ENCODE measurements around the gene RGS7.

RGS7 gene

GRCh38 chr1:241079047-241079446 lies 278.0 kb downstream of the RGS7 start:
- no peak for TF ChIP-seq CTCF (IDR thresholded peaks at IDR 0.05; ENCODE audit: low read depth, low read length)
- H3K4me3 ChIP-seq (ENCODE audit: low read depth, low read length), result no peak overlapping the region
- in situ Hi-C loops (cut with HindIII; ENCODE audit: low sequenced_read_pairs), result no loop called here
- DNase-seq (ENCODE audit: low read depth, low spot score), result no peak

GRCh38 chr1:241077386-241078147 lies 279.4 kb downstream of the RGS7 start:
- H3K4me3 ChIP-seq (ENCODE audit: low read depth, low read length), result no peak overlapping the region
- TF ChIP-seq CTCF (IDR thresholded peaks at IDR 0.05; ENCODE audit: low read depth, low read length), result no peak
- DNase-seq (ENCODE audit: low read depth, low spot score), result no peak
- in situ Hi-C loops (cut with HindIII; ENCODE audit: low sequenced_read_pairs), result no loop called here

- no peak overlapping the region for H3K4me3 ChIP-seq (ENCODE audit: low read depth, low read length)
- in situ Hi-C loops (cut with HindIII; ENCODE audit: low sequenced_read_pairs), result no loop called here
- peak; percentile 31 for DNase-seq (ENCODE audit: low read depth, low spot score)
- no peak for TF ChIP-seq CTCF (IDR thresholded peaks at IDR 0.05; ENCODE audit: low read depth, low read length)
Observed at GRCh38 chr1:241074507-241074906, 282.5 kb downstream of the RGS7 start.

GRCh38 chr1:241068359-241068758 lies 288.6 kb downstream of the RGS7 start:
- no peak for TF ChIP-seq CTCF (IDR thresholded peaks at IDR 0.05; ENCODE audit: low read depth, low read length)
- in situ Hi-C loops (cut with HindIII; ENCODE audit: low sequenced_read_pairs), result no loop called here
- DNase-seq (ENCODE audit: low read depth, low spot score), result no peak
- H3K4me3 ChIP-seq (ENCODE audit: low read depth, low read length), result no peak overlapping the region

- TF ChIP-seq CTCF (IDR thresholded peaks at IDR 0.05; ENCODE audit: low read depth, low read length), result no peak
- H3K4me3 ChIP-seq (ENCODE audit: low read depth, low read length), result no peak overlapping the region
- in situ Hi-C loops (cut with HindIII; ENCODE audit: low sequenced_read_pairs), result no loop called here
- DNase-seq (ENCODE audit: low read depth, low spot score), result no peak
Observed at GRCh38 chr1:241063276-241063675, 293.7 kb downstream of the RGS7 start.

- no peak for TF ChIP-seq CTCF (IDR thresholded peaks at IDR 0.05; ENCODE audit: low read depth, low read length)
- in situ Hi-C loops (cut with HindIII; ENCODE audit: low sequenced_read_pairs), result no loop called here
- DNase-seq (ENCODE audit: low read depth, low spot score), result no peak
- H3K4me3 ChIP-seq (ENCODE audit: low read depth, low read length), result no peak overlapping the region
Observed at GRCh38 chr1:241061062-241061461, 295.9 kb downstream of the RGS7 start.
